GM23248 (cell line): ENCODE results near the gene TENM4. TPM values are rescaled to one million over a fixed set of nuclear protein-coding genes. Genes with fewer than 3 reads are reported as not detected.

Source experiments
- DNase-seq: peaks from one replicate; pipeline ENCODE4 v3.0.0-alpha.2; 2015
- H2AFZ ChIP-seq: fragments of 200-600 bp; sonication (generic); 2 replicates; pipeline ENCODE4 v1.6.1; 2016; ENCODE audit warnings: antibody characterized with exemption
- H3F3A ChIP-seq: fragments of 200-600 bp; sonication (generic); 2 replicates; pipeline ENCODE4 v1.6.1; 2016; ENCODE audit warnings: mild to moderate bottlenecking, antibody characterized with exemption, mixed run types; ENCODE audit not compliant: insufficient read depth
- H3K27ac ChIP-seq: fragments of 200-600 bp; sonication (generic); 2 replicates; pipeline ENCODE4 v1.5.1; 2016; ENCODE audit warnings: mild to moderate bottlenecking
- H3K27me3 ChIP-seq: fragments of 200-600 bp; sonication (generic); replicated peaks from 2 replicates; pipeline ENCODE4 v1.6.1; 2016; ENCODE audit warnings: mild to moderate bottlenecking; ENCODE audit not compliant: insufficient read depth
- H3K36me3 ChIP-seq: fragments of 200-600 bp; sonication (generic); 2 replicates; pipeline ENCODE4 v1.6.1; 2016; ENCODE audit warnings: low read depth, mild to moderate bottlenecking
- H3K4me1 ChIP-seq: fragments of 200-600 bp; sonication (generic); 2 replicates; pipeline ENCODE4 v1.6.1; 2016; ENCODE audit warnings: mild to moderate bottlenecking; ENCODE audit not compliant: insufficient read depth
- H3K4me2 ChIP-seq: fragments of 200-600 bp; sonication (generic); one replicate; pipeline ENCODE4 v1.6.1; 2016; ENCODE audit warnings: mild to moderate bottlenecking; ENCODE audit not compliant: unreplicated experiment
- H3K4me3 ChIP-seq: fragments of 200-600 bp; sonication (generic); 2 replicates; pipeline ENCODE4 v1.5.1; 2016; ENCODE audit warnings: mild to moderate bottlenecking
- H3K79me2 ChIP-seq: fragments of 200-600 bp; sonication (generic); 2 replicates; pipeline ENCODE4 v1.6.1; 2016; ENCODE audit warnings: mild to moderate bottlenecking; ENCODE audit not compliant: insufficient read depth
- H3K9ac ChIP-seq: fragments of 200-600 bp; sonication (generic); 2 replicates; pipeline ENCODE4 v1.6.1; 2016; ENCODE audit warnings: mild to moderate bottlenecking
- H3K9me2 ChIP-seq: fragments of 200-600 bp; sonication (generic); 2 replicates; pipeline ENCODE4 v1.6.1; 2016; ENCODE audit warnings: mixed run types, mild to moderate bottlenecking, moderate library complexity; ENCODE audit not compliant: insufficient read depth
- H3K9me3 ChIP-seq: fragments of 200-600 bp; sonication (generic); one replicate; pipeline ENCODE4 v1.6.1; 2017; ENCODE audit warnings: low read depth
- H4K20me1 ChIP-seq: fragments of 200-600 bp; sonication (generic); 2 replicates; pipeline ENCODE4 v1.6.0; 2016; ENCODE audit not compliant: insufficient read depth
- EZH2 ChIP-seq: fragments of 200-600 bp; sonication (generic); IDR thresholded peaks from 2 replicates; pipeline ENCODE4 v1.6.1; 2018; ENCODE audit warnings: antibody characterized with exemption, mild to moderate bottlenecking; ENCODE audit not compliant: insufficient read depth, poor library complexity, severe bottlenecking
- EZH2phosphoT487 ChIP-seq: fragments of 200-600 bp; sonication (generic); IDR thresholded peaks from 2 replicates; pipeline ENCODE4 v1.6.1; 2018; ENCODE audit warnings: antibody characterized with exemption, moderate library complexity, mild to moderate bottlenecking, low read depth; ENCODE audit not compliant: insufficient read depth
- WGBS, 2 experiments: methylation state at CpG; one replicate each; pipeline ENCODE4 v1.1.6; 2015 to 2017; ENCODE audit warnings: low lambda C conversion rate in 2 of 2, low coverage in 1 of 2; ENCODE audit errors: missing lambda C conversion rate in 2 of 2; 5-methylcytosine and 5-hydroxymethylcytosine counted together
- in situ Hi-C: fragments of 300-500 bp; cut with MboI; formaldehyde crosslinking; loops from 2 replicates; pipeline ENCODE4 v1.15.0; 2020
- polyA plus RNA-seq: library from polyadenylated mRNA; unstranded; fragments of >200 nt; fragmentation: Nextera tagmentation; extraction: Ambion mirVana; gene quantifications from 2 replicates; pipeline ENCODE4 v1.2.1, GENCODE V29; 2016
- total RNA-seq: library from RNA; depleted of rRNA; stranded (reverse); fragments of >200 nt; shearing (Covaris generic); gene quantifications from 2 replicates; pipeline ENCODE4 v1.2.3, GENCODE V29; 2014

Gene TENM4
- total and polyA plus RNA-seq, 2 experiments from 2014 or later: 0.11 to 0.48 TPM

DNA sequence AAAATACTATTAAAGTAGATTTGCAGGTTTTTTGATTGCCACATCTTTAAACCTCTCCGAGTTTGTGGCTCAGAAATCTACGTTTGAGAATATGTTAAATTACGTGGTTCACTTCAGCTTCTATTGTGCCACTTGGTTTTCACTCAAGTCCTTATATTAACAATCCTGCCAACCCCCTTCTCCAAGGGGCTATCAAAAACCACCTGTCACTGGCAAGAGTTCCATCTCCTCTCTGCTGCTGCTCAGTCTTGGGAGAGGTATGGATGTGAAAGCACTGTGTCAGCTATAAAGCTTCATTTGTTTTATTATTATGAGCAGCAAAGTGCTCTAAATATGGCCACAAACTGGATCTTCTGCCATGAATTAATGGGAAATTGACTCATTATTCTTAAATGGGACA, 668.6 kb downstream of the TENM4 start:
- no peaks in the 10 kb centered on the region for H3F3A ChIP-seq
- no peak for TF ChIP-seq EZH2
- TF ChIP-seq EZH2phosphoT487: no peak
- H3K9me3 ChIP-seq: no peaks in the 10 kb centered on the region
- in situ Hi-C loops: no loop called here
- H3K9me2 ChIP-seq: no peaks in the 10 kb centered on the region
- H3K27ac ChIP-seq: no peak overlapping the region
- no peak for DNase-seq
- H3K4me2 ChIP-seq: no peak overlapping the region
- H2AFZ ChIP-seq: no peak overlapping the region
- WGBS, 2 experiments: 14 to 25% methylated on average over 3 of the region's 3 CpGs
- H3K79me2 ChIP-seq: no peaks in the 10 kb centered on the region
- H3K36me3 ChIP-seq: no peaks in the 10 kb centered on the region
- H3K4me1 ChIP-seq: no peaks in the 10 kb centered on the region
- H3K27me3 ChIP-seq: no peaks in the 10 kb centered on the region; the same call in 1 of the 2 replicates
- no peaks in the 10 kb centered on the region for H4K20me1 ChIP-seq
- no peak overlapping the region for H3K9ac ChIP-seq
- H3K4me3 ChIP-seq: no peak overlapping the region

- Histone ChIP-seq H3K9me3 (no peaks in the 10 kb centered on the region), H3K4me1 (no peaks in the 10 kb centered on the region), H4K20me1 (no peaks in the 10 kb centered on the region), H2AFZ (no peak overlapping the region), H3K9ac (no peak overlapping the region), H3K27ac (no peak overlapping the region), H3K9me2 (no peaks in the 10 kb centered on the region), H3K4me2 (no peak overlapping the region), H3K4me3 (no peak overlapping the region), H3K79me2 (no peaks in the 10 kb centered on the region), H3K36me3 (no peaks in the 10 kb centered on the region), H3K27me3 (no peaks in the 10 kb centered on the region; the same call in 1 of the 2 replicates), H3F3A (no peaks in the 10 kb centered on the region)
- TF ChIP-seq EZH2phosphoT487: no peak
- TF ChIP-seq EZH2: no peak
- in situ Hi-C loops: no loop called here
- WGBS, 2 experiments: 45 to 49% methylated on average over 6 of the region's 6 CpGs
- DNase-seq: no peak
Observed at GRCh38 chr11:78770931-78771330, 669.9 kb downstream of the TENM4 start.

- H3K9me3 ChIP-seq: no peaks in the 10 kb centered on the region
- no peak overlapping the region for H3K27ac ChIP-seq
- no peaks in the 10 kb centered on the region for H3K9me2 ChIP-seq
- H2AFZ ChIP-seq: no peak overlapping the region
- DNase-seq: no peak
- no peaks in the 10 kb centered on the region for H3K4me1 ChIP-seq
- no peak overlapping the region for H3K9ac ChIP-seq
- no peaks in the 10 kb centered on the region; the same call in 1 of the 2 replicates for H3K27me3 ChIP-seq
- TF ChIP-seq EZH2: no peak
- no peaks in the 10 kb centered on the region for H4K20me1 ChIP-seq
- H3F3A ChIP-seq: no peaks in the 10 kb centered on the region
- no peak overlapping the region for H3K4me3 ChIP-seq
- no peaks in the 10 kb centered on the region for H3K79me2 ChIP-seq
- H3K36me3 ChIP-seq: no peaks in the 10 kb centered on the region
- 55 to 57% methylated on average over 5 of the region's 5 CpGs for WGBS, 2 experiments
- in situ Hi-C loops: no loop called here
- no peak overlapping the region for H3K4me2 ChIP-seq
Observed at GRCh38 chr11:78768971-78769370, 671.9 kb downstream of the TENM4 start.

DNA sequence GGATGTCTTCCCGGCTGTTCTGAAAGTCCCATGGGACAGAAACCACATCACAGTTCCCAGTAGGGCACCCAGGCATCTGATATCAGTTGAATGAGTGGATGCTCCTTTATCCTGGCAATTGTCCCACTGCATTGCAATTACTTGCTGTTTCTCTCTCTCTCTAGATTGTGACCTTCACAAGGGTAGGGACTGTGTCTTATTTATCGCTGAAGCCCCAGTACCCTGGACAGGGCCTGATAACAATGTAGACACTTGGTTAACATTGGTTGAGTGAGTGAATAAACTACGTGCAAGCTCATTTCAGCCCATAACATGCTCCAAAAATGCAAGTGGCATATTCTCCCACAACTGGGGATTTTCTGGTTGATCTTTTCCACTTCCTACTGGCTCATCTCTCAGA, 672.5 kb downstream of the TENM4 start:
- Histone ChIP-seq H3K79me2 (no peaks in the 10 kb centered on the region), H3K27ac (no peak overlapping the region), H3K9me2 (no peaks in the 10 kb centered on the region), H3K4me2 (no peak overlapping the region), H3K4me1 (no peaks in the 10 kb centered on the region), H3F3A (no peaks in the 10 kb centered on the region), H3K4me3 (no peak overlapping the region), H4K20me1 (no peaks in the 10 kb centered on the region), H3K36me3 (no peaks in the 10 kb centered on the region), H3K27me3 (no peaks in the 10 kb centered on the region; the same call in 1 of the 2 replicates), H3K9ac (no peak overlapping the region), H2AFZ (no peak overlapping the region), H3K9me3 (no peaks in the 10 kb centered on the region)
- 37 to 48% methylated on average over 3 of the region's 3 CpGs for WGBS, 2 experiments
- no peak for TF ChIP-seq EZH2
- TF ChIP-seq EZH2phosphoT487: no peak
- in situ Hi-C loops: no loop called here
- no peak for DNase-seq
